Prostate gland (tissue), 2 donors: ENCODE data around the gene TSPAN18. TPM values are rescaled to one million over a fixed set of nuclear protein-coding genes. Genes with fewer than 3 reads are reported as not detected.

ENCODE experiments used
- DNase-seq: peaks from one replicate; pipeline ENCODE4 v3.0.0-alpha.2; 2019; ENCODE audit warnings: low spot score
- H3K27ac ChIP-seq, 2 donors: fragments of 200-600 bp; sonication (generic); 2 replicates each; pipeline ENCODE4 v1.5.1; 2017 to 2019
- H3K27me3 ChIP-seq: fragments of 200-600 bp; sonication (generic); replicated peaks from 2 replicates; pipeline ENCODE4 v1.5.1; 2019; ENCODE audit not compliant: insufficient read depth
- H3K36me3 ChIP-seq, 2 donors: fragments of 200-600 bp; sonication (generic); 1 replicate in 1 of 2; 2 replicates in 1 of 2; pipeline versions ENCODE4 v1.5.1 to v1.8.1; 2017 to 2019
- H3K4me1 ChIP-seq: fragments of 200-600 bp; sonication (generic); replicated peaks from 2 replicates; pipeline ENCODE4 v1.5.1; 2019
- H3K4me3 ChIP-seq, 2 donors: fragments of 200-600 bp; sonication (generic); 2 replicates each; pipeline ENCODE4 v1.5.1; 2017 to 2019
- H3K9me3 ChIP-seq: fragments of 200-600 bp; sonication (generic); 2 replicates; pipeline ENCODE4 v1.5.1; 2017
- CTCF ChIP-seq, 4 experiments: fragments of 200-600 bp in 2 of 4; fragments of 450-650 bp in 2 of 4; sonication (generic) in 2 of 4; IDR thresholded peaks; 1 replicate in 3 of 4; 2 replicates in 1 of 4; pipeline ENCODE4 v1.5.1; 2016 to 2019; ENCODE audit warnings: antibody characterized with exemption in 4 of 4, mild to moderate bottlenecking in 2 of 4, moderate library complexity in 2 of 4
- POLR2A ChIP-seq: fragments of 450-650 bp; IDR thresholded peaks from one replicate; pipeline ENCODE4 v1.6.1; 2016; ENCODE audit warnings: antibody characterized with exemption, mild to moderate bottlenecking
- POLR2AphosphoS5 ChIP-seq: sonication (generic); formaldehyde crosslinking; IDR thresholded peaks from one replicate; pipeline ENCODE4 v1.6.1; 2017; ENCODE audit warnings: antibody characterized with exemption
- WGBS: methylation state at CpG from one replicate; pipeline ENCODE4 v1.1.5; 2018; 5-methylcytosine and 5-hydroxymethylcytosine counted together
- intact Hi-C: fragments of 100-400 bp; cut with DNase I; formaldehyde crosslinking; loops from one replicate; pipeline ENCODE4 v1.14.2; 2022
- total RNA-seq, 2 donors: library from RNA; depleted of rRNA; stranded (reverse); fragments of >200 nt; gene quantifications; one replicate each; pipeline ENCODE4 v1.1.0, GENCODE V29; 2016

Gene TSPAN18
- total RNA-seq, 2 donors from 2014 or later, result 4.1 to 6.6 TPM

DNA sequence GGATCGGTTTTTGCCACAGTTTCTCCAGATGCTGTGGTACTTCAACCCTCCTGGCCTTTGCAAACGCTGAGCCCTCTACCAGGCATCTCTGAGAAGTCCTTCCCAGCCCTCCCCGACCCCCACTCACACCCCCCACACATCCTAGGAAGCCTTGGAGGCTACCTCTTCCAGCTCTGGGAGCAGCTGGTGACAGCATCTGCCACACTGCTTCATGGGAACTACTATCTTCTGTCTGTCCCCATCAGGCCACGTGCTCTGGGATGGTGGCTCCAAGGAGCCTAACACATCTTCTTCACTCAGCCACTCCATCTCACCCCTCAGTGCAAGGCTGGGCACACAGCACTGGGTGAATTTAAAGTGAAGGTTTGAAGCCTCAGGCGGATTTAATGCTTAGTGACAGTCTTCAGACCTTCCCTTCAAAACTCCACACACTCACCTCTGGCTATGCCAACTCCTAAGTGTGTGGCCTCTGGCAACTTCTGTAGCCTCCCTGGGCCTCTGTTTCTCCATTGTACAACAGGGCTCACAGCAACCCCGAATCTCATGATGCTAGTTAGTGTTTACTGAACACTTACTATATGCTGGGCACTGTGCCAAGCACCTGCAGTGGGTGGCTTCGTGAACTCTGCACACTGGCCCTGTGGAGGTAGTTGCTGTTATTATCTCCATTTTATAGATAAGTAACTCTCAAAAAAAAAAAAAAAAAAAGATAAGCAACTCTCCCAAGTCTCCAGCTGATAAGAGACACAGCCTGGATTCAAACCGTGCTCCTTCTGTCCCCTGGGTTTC is 231.2 kb downstream of the TSPAN18 start:
- TF ChIP-seq POLR2AphosphoS5 (no peak), CTCF (IDR thresholded peaks at IDR 0.05) (no peak), POLR2A (no peak)
- Histone ChIP-seq H3K9me3 (no peaks in the 10 kb centered on the region), H3K27ac (no peak overlapping the region), H3K36me3 (no peaks in the 10 kb centered on the region), H3K4me1 (peaks cover 2% of the 10 kb centered on the region), H3K4me3 (no peak overlapping the region), H3K27me3 (no peaks in the 10 kb centered on the region)
- intact Hi-C loops, result no loop called here
- 79% methylated on average over 8 of the region's 8 CpGs for WGBS
- no peak for DNase-seq

GRCh38 chr11:44959064-44959463 is 232.3 kb downstream of the TSPAN18 start:
- Histone ChIP-seq H3K27me3 (no peaks in the 10 kb centered on the region), H3K36me3 (no peaks in the 10 kb centered on the region), H3K9me3 (no peaks in the 10 kb centered on the region), H3K4me1 (peaks cover 2% of the 10 kb centered on the region), H3K27ac (no peak overlapping the region), H3K4me3 (no peak overlapping the region)
- DNase-seq, result no peak
- TF ChIP-seq POLR2A, result no peak
- TF ChIP-seq POLR2AphosphoS5, result no peak
- no peak for TF ChIP-seq CTCF (IDR thresholded peaks at IDR 0.05)
- intact Hi-C loops, result no loop called here
- 87% methylated on average over 3 of the region's 3 CpGs for WGBS

GRCh38 chr11:44960200-44960845 is 233.6 kb downstream of the TSPAN18 start:
- no peak for TF ChIP-seq POLR2AphosphoS5
- no peak for TF ChIP-seq CTCF (IDR thresholded peaks at IDR 0.05)
- TF ChIP-seq POLR2A, result no peak

GRCh38 chr11:44962464-44962863 is 235.7 kb downstream of the TSPAN18 start:
- intact Hi-C loops, result no loop called here
- TF ChIP-seq POLR2AphosphoS5, result no peak
- Histone ChIP-seq H3K4me3 (no peak overlapping the region), H3K27ac (no peak overlapping the region), H3K9me3 (no peaks in the 10 kb centered on the region), H3K27me3 (no peaks in the 10 kb centered on the region), H3K4me1 (no peaks in the 10 kb centered on the region), H3K36me3 (no peaks in the 10 kb centered on the region)
- DNase-seq, result no peak
- WGBS, result 67% methylated on average over 3 of the region's 3 CpGs

More at GRCh38 chr11:44960200-44960845, 233.6 kb downstream of the TSPAN18 start:
- DNase-seq, result no peak
- Histone ChIP-seq H3K4me3 (no peak overlapping the region), H3K27ac (no peak overlapping the region), H3K9me3 (no peaks in the 10 kb centered on the region), H3K36me3 (no peaks in the 10 kb centered on the region), H3K4me1 (peaks cover 2% of the 10 kb centered on the region), H3K27me3 (no peaks in the 10 kb centered on the region)
- WGBS, result 55% methylated on average over 7 of the region's 7 CpGs
- intact Hi-C loops, result no loop called here

DNA sequence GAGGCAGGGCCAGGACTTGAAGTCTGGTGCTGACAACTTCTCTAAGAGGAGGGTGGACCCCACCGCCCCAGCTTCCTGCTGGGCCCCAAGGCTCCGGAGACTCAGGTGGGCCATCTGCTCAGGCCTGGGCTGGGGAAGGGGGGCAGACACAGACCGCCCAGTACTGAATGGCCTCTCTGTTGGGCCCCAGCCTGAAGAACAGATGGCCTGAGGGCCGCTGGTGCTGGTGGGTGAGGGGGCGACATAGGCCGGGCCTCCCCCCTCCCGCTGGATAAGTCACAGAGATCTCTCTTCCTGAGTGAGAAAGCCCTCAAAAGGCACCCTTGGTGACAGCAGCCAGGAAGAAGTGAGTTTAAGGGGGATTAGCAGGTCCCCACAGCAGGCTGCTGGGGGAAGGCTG is 236.4 kb downstream of the TSPAN18 start:
- Histone ChIP-seq H3K9me3 (no peaks in the 10 kb centered on the region), H3K27me3 (no peaks in the 10 kb centered on the region), H3K4me3 (no peak overlapping the region), H3K27ac (no peak overlapping the region), H3K36me3 (no peaks in the 10 kb centered on the region), H3K4me1 (no peaks in the 10 kb centered on the region)
- DNase-seq, result no peak
- 92% methylated on average over 3 of the region's 7 CpGs for WGBS
- intact Hi-C loops, result no loop called here
- TF ChIP-seq POLR2A (no peak), POLR2AphosphoS5 (no peak), CTCF (IDR thresholded peaks at IDR 0.05) (no peak)
